Measurements from ENCODE around the gene LYPD3.
"Not testable (repeated sequence)": the region's sequence is repeated elsewhere in the genome, so short reads cannot be mapped to it uniquely, and the experiment has no call there.

LYPD3 gene

DNA sequence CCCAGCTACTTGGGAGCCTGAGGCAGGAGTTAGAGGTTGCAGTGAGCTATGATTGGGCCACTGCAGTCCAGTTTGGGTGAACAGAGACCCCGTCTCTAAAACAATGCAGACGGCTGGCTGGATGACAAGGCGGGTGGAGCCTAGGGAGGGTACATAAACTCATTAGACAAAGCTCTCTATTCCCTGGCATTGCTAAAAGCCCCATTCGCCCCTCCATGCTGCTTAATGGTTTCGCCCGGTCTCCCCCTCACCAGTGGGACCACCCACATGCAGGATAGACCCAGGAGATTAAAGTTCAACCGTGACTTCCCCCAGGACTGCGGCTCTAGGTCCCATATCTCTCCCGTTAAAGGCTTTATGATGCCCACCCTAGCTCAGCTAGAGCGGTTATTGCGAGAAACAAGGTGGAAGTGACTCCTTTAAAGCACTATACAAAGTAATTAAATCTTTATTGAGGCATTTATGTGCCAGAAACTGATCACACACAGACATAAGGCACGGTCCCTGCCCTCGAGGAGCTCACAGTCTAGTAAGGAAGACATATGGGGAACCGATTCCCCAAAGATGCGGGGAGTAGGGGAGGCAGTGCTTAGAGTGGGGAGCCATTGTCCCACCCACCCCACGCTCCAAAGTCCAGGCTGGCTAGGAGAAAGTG, 4.9 kb downstream of the LYPD3 start:
- DNase-seq: no peak

DNA sequence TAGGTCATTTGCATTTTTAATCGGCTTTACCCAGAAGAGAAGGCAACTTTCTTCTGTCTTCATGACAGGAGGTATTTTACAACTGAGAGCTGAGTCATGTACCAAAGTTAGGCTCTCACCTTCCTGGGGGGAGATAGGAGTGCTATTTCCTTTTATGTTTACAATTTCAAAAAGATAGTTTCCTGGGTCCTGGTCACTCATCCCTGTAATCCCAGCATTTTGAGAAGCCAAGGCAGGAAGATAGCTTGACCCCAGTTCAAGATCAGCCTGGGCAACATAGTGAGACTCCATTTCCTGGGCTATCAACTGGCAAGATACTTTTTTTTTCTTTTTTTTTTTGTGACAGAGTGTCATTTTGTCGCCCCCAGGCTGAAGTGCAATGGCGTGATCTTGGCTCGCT, 7.6 kb downstream of the LYPD3 start:
- no peak for DNase-seq

DNA sequence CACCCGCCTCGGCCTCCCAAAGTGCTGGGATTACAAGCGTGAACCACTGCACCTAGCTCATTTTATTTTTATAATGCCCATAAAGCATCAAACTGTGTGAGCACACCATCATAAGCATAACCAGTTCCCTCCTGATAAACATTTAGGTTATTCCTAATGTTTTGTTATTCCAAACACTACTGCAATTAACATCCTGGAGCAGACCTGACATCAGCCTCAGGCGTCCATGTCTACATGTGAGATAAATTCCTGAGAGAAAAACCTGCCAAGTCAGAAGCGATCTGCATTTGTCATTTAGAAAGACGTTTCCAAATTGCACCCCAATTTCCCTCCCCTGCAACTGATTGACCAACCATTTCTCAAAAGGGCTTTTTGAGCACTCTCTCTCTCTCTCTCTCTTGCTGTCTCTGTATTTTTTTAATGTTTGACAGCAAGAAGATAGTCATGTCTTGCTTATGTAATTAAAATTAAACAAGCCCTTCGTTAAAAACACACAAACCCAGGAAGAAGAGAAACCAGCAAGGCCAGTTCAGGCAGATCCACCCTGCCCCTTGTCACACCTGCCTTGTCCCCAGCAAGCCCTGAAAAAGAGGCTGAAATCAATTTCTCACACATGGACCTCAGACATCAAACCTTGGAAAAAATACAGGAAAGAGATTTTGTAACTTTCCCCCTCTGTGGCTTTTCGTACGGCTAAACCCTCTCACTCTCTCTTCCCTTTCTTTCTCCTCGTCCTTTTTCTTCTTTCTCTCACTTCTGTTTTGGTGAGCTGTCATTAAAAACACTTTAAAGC, 9.9 kb downstream of the LYPD3 start:
- DNase-seq: no peak

DNA sequence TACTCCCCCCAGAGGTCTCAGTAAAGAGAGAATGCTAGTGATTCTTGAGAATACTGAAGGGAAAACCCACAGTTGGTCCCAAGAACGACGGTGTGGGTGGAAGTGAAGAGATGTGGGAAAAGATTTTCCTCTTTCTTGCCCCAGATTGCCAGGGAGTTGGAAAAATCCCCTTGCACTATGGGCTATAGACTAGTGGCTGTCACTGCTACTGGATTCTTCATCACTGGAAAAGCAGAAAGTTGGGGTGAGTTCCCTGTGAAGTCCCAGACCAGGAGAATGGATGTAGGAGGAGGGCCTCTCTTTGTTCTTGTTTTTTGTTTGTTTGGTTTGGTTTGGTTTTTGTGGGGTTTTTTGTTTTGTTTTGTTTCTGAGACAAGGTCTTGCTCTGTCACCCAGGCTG, 11.4 kb downstream of the LYPD3 start:
- DNase-seq: no peak

DNA sequence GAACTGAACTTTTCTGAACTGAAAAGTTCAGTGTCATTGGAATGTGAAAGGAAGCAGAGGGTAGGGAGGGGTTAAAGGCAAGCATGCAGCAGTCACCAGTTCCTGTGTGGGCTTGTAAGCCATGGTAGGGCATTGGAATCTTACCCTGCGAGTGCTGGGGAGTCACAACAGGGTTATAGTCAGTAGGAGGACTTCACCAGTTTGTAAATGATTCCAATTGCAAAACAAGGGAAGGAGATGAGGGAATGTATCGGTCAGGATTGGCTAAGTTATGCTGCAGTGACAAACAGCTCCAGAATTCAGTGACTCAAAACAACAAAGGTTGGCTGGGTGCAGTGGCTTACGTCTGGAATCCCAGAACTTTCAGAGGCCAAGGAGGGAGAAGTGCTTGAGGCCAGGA, 12.8 kb downstream of the LYPD3 start:
- no peak for DNase-seq

DNA sequence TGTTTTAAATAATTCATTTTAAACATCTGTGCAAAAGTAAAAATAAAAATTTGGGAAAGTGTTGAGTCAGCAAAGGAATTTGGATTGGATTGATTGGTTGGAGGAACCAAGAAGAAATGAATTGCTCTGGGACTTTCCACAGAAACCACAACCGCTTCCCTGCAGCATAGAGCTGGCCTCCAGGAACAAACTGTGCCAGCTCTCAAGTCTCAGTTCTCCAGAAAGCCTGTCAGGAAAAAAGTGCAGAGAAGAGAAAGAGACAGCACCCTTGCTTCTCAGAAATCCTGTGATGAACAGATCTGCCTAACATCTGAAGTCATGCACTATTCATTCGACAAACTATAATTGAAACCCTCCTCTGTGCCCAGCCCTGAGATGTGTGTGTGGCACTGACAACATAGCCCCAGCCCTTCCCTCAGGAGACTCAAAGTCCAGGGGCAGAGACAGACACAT, 14.8 kb downstream of the LYPD3 start:
- DNase-seq: no peak

DNA sequence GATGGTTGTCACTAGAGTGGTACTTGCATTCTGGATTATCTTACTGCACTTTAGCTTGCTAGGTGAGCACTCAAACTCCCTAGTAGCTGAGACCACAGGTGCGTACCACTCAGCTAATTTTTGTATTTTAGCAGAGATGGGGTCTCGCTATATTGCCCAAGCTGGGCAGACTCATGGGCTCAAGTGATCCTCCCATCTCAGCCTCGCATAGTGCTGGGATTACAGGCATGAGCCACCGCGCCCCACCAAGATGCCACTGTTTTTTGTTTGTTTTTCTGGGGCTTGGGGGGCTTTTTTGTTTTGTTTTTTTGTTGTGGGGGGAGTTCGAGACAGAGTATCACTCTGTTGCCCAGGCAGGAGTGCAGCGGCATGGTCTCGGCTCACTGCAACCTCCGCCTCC, 17.8 kb downstream of the LYPD3 start:
- no peak for DNase-seq

DNA sequence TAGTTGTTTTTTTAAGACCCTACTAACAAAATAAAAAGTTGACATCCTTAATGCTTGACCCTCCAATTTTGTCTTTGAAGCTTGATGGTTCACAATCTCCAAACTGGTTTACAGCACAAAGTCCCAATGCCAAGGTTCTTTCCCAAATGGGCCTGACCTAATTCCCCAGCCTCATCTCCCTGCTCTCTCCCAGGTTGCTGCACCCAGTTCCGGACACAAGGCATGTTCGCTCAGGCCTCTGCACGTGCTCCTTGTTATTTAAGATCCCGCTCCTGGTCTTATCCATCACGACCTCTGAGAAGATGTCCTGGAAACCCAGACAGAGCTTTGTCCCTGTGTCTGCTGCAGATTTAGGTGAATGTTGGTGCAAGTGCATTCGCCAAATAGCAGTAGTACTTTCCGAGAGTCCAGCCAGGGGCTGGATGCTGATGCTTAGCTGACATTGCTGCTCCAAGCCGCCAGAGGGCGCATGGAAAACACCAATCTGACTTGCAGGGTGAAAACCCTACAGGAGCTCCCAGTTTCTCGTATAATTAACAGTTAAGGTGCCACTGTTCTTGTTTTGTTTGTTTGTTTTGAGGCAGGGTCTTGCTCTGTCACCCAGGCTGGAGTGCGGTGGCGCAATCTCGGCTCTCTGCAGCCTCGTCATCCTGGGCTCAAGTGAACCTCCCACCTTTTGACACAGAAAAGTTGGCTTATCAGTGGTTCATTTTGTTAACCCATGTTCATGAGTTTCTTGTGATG, 18.5 kb downstream of the LYPD3 start:
- peak; percentile 71 for DNase-seq

DNA sequence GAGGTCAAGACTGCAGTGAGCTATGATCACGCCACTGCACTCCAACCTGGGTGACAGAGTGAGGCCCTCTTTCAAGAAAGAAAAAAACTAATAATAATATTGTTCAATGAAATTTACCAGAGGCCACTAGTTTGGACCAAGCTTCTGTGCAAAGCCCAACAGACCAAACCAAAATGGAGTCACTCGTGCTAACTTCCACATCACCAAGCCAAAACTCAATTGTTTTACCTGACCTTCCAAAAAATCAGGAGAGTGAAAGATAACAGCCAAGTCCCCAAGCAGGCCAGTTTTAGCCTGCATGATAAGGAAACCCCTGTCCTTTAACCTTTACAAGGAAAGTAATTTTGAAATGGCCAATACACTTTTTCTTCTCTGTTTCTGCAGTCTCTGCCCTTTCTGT, 20.0 kb downstream of the LYPD3 start:
- no peak for DNase-seq

DNA sequence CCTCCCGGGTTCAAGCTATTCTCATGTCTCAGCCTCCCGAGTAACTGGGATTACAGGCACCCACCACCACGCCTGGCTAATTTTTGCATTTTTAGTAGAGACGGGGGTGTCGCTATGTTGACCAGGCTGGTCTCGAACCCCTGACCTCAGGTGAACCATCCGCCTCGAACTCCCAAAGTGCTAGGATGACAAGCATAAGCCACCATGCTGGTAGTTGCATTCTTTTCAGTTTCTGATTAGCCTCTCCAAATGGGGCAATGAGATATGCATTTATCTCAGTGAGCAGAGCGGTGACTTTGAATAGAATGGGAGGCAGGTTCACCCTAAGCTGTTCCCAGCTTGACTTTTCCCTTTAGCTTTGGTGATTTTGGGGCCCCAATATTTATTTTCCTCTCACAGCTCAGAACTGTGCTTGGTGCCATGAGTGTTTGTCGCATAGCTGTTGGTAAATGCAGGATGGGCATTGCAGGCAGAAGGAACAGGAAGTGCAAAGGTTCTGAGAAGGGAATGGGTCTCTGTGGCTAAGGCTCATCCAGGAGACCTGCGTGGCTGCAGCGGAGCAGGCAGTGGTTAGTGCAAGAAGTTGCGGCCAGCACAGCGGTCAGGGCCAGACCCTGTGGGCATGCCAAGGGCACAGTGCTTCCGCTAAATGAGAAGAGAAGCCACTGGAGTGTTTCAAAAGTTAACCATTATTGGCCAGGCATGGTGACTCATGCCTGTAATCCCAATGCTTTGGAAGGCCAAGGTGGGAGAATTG, 20.7 kb downstream of the LYPD3 start:
- DNase-seq: no peak

DNA sequence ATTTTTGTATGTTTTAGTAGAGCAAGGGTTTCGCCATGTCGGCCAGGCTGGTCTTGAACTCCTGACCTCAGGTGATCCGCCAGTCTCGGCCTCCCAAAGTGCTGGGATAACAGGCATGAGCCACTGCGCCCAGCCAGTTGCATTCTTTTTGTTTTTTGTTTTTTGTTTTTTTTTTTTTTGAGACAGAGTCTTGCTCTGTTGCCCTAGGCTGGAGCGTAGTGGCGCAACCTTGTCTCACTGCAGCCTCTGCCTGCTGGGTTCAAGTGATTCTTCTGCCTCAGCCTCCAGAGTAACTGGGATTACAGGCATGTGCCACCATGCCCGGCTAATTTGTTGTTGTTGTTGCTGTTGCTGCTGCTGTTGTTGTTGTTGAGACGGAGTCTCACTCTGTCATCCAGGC, 21.3 kb downstream of the LYPD3 start:
- not testable (repeated sequence) for DNase-seq

DNA sequence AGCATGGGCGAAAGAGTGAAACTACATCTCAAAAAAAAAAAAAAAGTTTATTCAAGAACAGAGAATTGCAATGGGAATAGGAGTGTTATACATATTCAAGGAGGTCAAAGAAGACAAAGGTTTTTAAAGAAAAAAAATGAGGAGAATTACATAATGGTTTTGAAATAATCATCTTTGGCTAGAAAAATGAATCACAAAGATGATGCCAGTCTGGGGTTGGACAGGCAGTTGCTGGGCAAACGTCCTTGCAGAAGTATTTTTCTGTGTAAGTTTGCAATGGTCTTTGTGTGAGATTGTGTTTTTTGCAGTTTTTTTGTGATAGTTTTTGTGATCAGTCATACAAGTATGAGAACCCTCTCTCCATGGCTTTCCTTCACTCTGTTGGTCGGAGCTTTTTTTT, 23.7 kb downstream of the LYPD3 start:
- DNase-seq: no peak

DNA sequence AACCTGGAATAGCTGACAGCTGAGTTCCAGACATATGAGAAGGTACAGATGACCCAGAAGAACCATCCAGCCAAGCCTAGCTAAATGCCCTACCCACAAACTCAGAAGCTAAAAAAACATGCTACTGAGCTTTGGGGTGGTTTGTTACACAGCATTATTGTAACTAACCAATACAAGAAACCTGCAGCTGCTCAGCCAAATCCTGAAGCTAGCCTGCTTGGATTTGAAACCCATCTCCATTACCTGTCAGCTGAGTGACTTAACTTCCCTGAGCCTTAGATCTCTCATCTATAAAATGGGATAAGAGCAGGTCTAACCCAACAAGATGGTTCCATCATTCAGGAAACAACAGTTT, 25.7 kb downstream of the LYPD3 start:
- no peak for DNase-seq

DNA sequence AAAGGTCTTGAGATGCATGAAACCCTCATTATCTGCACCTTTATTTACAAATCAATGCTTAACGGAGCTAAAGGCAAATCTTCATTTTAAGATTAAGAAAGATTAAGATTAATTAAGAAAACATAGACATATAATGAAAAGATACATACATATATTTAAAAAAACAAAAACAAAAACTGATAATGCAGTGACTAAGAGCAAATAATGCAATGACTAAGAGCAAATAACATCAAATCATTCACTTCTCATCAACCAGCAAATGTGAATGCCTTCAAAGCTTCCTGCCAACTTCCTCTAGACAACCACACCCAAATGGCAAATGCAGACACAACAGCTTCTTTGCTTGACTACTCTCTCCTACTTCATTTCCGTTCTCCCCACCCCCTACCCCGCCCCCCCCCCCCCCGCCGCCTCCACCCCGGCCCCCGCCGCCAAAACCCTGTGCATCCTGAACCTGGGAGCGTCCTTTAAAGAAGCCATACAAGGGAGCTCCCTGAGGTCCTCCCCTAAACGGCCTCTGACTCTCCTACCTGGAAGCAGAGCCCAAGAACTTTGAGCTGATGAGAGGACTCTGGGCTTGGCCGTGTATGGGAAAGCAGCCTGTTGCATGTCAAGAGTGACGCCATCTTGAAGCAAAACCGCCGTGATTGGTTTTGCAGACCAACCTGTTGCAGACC, 26.2 kb downstream of the LYPD3 start:
- no peak for DNase-seq

DNA sequence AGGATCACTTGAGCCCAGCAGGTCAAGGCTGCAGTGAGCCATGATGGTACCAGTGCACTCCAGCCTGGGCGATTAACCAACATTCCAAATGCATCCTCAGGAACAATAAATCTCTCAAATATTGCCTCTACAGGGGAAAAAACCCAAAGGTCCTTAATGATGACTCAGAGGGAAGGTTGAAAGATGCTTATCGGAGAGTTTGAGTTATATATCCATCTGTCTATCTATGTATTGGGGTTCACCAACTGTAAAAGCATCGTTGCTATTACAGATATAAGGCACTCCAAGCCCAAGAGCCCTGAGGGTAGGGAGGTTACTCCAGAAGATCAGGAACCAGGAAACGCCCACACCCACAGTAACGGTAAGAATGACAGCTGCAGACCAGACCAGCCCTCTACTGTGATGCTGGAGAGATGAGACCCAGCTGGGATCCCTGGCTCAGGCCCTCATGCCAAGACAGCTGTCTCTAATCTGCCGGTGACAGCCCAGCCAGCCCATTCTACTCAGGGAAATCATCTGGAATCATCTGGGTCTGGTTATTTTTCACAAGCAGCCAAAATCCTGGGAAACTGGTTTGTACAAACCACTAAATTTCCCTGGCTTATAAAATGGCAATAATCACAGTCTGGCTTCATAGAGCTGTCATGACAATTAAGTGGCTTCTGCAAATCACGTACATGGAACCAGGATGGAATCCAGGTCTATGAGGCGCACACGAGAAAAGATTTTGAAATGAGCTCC, 26.9 kb downstream of the LYPD3 start:
- peak; percentile 17 for DNase-seq

DNA sequence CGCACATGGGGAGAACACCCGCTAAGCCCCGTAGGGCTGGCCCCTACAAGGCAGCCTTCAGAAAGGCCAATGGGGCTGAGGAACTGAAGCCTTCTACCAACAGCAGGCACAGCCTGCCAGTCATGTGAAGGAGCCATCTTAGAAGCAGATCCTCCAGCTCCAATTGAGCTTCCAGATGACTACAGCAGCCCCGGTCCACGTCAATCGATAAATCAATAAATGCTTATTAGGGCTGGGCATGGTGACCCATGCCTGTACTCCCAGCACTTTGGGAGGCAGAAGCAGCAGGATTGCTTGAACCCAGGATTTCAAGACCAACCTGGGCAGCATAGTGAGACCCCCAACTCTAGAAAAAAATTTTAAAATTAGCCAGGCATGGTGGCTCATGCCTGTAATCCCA, 27.7 kb downstream of the LYPD3 start:
- DNase-seq: no peak

DNA sequence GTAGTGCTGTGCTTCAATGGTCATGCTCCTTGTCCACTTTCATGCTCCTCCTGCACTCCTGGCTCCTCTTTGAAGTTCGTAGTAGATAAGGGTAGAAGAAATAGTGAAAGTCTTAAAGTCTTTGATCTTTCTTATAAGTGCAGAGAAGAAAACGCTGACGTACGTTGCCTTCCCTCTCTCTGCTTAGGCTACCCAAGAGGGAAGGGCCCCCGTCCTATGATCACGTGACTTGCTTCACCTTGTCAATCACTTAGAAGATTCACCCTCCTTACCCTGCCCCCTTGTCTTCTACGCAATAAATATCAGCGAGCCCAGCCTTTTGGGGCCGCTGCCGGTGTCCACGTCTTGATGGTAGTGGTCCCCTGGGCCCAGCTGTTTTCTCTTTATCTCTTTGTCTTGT, 28.1 kb downstream of the LYPD3 start:
- DNase-seq: not testable (repeated sequence)

DNA sequence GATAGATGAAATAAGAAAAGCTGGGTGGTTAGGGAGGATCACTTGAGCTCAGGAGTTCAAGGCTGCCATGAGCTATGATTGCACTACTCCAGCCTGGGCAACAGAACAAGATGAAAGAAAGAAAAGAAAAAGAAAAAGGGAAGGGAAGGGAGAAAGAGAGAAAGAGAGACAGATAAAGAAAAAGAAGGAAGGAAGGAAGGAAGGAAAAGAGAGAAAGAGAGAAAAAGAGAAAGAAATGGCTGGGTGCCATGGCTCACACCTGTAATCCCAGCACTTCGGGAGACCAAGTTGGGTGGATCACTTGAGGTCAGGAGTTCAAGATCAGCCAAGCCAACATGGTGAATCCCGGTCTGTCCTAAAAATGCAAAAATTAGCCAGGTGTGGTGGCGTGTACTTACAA, 29.6 kb downstream of the LYPD3 start:
- no peak for DNase-seq

DNA sequence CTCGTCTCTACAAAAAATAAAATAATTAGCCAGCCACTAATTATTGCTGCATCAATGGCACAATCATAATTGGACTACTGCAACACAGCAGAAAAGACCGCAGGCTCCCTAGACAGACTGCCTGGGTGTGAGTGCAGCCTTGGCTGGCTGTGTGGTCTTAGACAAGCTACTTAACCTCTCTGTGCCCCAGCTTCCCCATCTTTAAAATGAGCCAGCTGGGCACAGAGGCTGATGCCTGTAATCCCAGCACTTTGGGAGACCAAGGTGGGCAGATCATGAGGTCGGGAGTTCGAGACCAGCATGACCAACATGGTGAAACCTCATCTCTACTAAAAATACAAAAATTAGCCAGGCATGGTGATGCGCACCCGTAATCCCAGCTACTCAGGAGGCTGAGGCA, 31.7 kb downstream of the LYPD3 start:
- no peak for DNase-seq

DNA sequence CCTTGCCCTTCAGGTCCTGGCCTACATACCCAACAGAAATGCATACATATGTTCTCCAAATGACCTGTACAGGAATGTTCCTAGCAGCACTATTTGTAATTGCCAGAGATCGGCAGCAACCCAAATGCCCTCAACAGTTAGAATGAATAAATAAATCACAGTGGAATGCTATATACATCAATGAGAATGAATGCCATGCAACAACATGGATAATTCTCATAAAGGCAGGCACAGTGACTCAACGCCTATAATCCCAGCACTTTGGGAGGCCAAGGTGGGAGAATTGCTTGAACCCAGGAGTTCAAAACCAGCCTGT, 32.1 kb downstream of the LYPD3 start:
- no peak for DNase-seq

DNA sequence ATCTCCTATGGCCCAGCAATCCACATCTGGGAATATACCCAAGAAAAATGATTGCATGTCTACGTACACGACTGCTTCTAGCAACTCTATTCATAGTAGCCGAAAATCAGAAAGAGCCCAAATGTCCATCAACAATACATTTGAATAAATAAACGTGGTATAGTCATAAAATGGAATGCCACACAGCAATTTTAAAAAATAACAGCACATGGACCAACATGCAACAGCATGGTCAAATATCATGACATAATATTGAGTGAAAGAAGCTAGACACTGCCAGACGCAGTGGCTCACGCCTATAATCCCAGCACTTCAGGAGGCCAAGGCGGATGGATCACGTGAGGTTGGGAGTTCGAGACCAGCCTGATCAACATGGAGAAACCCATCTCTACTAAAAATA, 34.4 kb downstream of the LYPD3 start:
- no peak for DNase-seq

DNA sequence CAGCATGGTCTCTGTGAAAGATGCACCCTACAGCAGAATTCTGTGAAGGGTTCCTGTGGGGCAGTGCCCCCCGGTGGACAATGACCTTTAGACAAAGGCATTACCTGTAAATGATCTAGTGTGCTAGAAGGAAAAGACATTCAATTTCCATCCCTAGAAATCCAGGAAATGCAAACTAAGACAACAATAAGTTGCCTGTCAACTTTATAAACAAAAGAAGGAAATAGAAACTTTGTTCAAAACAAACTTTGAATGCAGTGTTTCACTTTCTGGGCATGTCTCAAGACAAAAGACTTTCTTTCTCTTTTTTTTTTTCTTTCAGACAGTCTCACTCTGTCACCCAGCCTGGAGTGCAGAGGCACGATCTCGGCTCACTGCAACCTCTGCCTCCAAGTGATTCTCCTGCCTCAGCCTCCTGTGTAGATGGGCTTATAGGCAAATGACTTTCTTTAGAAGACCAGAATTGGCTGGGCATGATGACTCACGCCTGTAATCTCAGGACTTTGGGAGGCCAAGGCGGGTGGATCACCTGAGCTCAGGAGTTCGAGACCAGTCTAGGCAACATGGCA, 35.2 kb downstream of the LYPD3 start:
- no peak for DNase-seq
